Measurements from ENCODE around the gene ITGA11. TPM values are rescaled to one million over a fixed set of nuclear protein-coding genes. Genes with fewer than 3 reads are reported as not detected.

The ITGA11 gene
- total and polyA plus RNA-seq, 2 donors (not counting 1 experiment from before 2014, with no cell fraction given), result not detected

DNA sequence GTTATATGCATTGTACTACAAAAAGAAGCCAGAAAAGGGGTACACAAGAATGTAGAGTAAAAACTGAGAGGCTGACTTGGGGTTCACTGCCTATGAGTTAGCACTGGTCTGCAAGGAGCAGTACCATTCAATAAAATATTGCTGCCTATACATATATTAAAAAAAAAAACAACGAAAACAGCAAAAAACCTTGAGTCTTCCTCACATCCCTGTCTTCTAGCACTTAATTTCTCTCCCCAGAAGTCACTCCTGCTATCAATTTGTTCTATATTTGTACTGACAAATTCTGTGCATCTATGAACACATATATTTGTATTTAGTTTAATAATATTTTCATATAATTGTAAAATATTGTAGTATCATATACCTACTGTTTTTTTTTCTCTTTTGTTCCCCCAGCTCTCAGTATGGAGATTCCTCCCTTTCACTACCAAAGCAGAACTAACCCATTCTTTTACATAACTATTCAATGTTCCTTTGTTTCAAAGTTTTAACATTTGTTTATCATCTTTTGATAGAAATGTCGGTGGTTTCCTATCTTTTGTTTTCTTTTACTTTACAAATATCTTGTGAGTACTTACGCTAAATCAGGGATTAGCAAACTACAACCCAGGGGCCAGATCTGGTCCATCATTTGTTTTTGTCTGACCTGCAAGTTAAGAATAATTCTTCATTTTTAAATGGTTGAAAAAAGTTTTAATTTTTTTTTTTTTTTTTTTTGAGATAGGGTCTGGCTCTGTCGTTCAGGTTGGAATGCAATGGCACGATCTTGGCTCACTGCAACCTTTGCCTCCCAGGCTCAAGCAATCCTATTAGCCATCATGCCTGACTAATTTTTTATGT is 169.2 kb downstream of the ITGA11 start:
- H2AFZ ChIP-seq (ENCODE audit: insufficient read depth, low read depth, low read length, poor library complexity, severe bottlenecking), result no peak overlapping the region
- H3K9me3 Mint-ChIP-seq (ENCODE audit: insufficient read depth), result no peaks in the 10 kb centered on the region
- no peaks in the 10 kb centered on the region for H3K9me3 ChIP-seq (ENCODE audit: control extremely low read depth in 1 of 3, control insufficient read depth in 2 of 3, insufficient read depth in 1 of 3, low read length in 2 of 3)
- no peak overlapping the region for H3K4me3 ChIP-seq (ENCODE audit: control extremely low read depth in 1 of 5, extremely low read depth in 1 of 5, insufficient read depth in 1 of 5, low read depth in 2 of 5, low read length in 4 of 5)
- POLR2A ChIA-PET, result no interaction called here
- peaks cover 40% of the 10 kb centered on the region for H3K27me3 Mint-ChIP-seq
- no peaks in the 10 kb centered on the region for H3K36me3 ChIP-seq (replicated peaks in 1 of 2; ENCODE audit: control extremely low read depth in 1 of 2, control insufficient read depth in 1 of 2, extremely low read depth in 1 of 2, insufficient read depth in 2 of 2, low read length in 1 of 2)
- H3K4me2 ChIP-seq (replicated peaks; ENCODE audit: low read depth, low read length, poor library complexity, severe bottlenecking), result no peak overlapping the region
- H3K4me1 Mint-ChIP-seq, result no peaks in the 10 kb centered on the region
- DNase-seq (no peak), ATAC-seq (ENCODE audit: low read depth) (no peak)
- CTCF ChIA-PET, result interaction anchor here (0.8 kb wide), 1 partner anchor 10 kb away, joined by 3 read pairs; no protein-coding TSS in a partner anchor
- no peaks in the 10 kb centered on the region for H3K79me2 ChIP-seq (ENCODE audit: control insufficient read depth, insufficient read depth, low read length)
- peaks cover 0 to 16% (median 15%) of the 10 kb centered on the region in 4 experiments for H3K27me3 ChIP-seq (replicated peaks in 1 of 4; ENCODE audit: control extremely low read depth in 1 of 4, control insufficient read depth in 3 of 4, insufficient read depth in 4 of 4, low read length in 3 of 4)
- no peak overlapping the region for H3K9ac ChIP-seq (ENCODE audit: low read length)
- WGBS (ENCODE audit: insufficient coverage), result no CpG with 5 or more reads among the region's 5 CpGs
- H3K27ac Mint-ChIP-seq, result no peak overlapping the region
- no peak overlapping the region for H3K4me3 Mint-ChIP-seq
- intact Hi-C loops (cut with micrococcal nuclease), result no loop called here
- TF ChIP-seq, protein P1, sequence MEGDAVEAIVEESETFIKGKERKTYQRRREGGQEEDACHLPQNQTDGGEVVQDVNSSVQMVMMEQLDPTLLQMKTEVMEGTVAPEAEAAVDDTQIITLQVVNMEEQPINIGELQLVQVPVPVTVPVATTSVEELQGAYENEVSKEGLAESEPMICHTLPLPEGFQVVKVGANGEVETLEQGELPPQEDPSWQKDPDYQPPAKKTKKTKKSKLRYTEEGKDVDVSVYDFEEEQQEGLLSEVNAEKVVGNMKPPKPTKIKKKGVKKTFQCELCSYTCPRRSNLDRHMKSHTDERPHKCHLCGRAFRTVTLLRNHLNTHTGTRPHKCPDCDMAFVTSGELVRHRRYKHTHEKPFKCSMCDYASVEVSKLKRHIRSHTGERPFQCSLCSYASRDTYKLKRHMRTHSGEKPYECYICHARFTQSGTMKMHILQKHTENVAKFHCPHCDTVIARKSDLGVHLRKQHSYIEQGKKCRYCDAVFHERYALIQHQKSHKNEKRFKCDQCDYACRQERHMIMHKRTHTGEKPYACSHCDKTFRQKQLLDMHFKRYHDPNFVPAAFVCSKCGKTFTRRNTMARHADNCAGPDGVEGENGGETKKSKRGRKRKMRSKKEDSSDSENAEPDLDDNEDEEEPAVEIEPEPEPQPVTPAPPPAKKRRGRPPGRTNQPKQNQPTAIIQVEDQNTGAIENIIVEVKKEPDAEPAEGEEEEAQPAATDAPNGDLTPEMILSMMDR (IDR thresholded peaks at IDR 0.05), result no peak
- TF ChIP-seq EZH2 (IDR thresholded peaks at IDR 0.05; ENCODE audit: borderline replicate concordance, insufficient read depth, low read depth, low read length, poor library complexity, severe bottlenecking), result no peak
- no peaks in the 10 kb centered on the region for H4K20me1 ChIP-seq (ENCODE audit: control insufficient read depth, insufficient read depth, low read length, poor library complexity, severe bottlenecking)
- H3K27ac ChIP-seq (ENCODE audit: low read length in 2 of 2), result no peak overlapping the region
- no peaks in the 10 kb centered on the region for H3K4me1 ChIP-seq (ENCODE audit: control insufficient read depth in 2 of 2, insufficient read depth in 2 of 2, low read length in 2 of 2)

DNA sequence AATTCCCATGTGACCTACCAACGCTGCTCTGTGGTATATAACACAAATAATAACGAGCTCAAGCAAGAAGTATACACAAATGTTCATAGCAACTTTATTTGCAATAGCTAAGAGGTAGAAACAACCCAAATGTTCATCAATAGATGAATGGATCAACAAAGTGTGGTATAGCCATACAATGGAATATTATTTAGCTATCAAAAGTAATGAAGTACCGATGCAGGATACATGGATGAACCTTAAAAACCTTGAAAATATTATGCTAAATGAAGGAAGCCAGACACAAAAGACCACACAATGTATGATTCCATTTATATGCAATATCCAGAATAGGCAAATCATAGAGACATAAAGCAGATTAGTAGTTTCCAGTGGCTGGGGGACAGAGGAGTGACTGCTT is 170.0 kb downstream of the ITGA11 start:
- ChIA-PET POLR2A (no interaction called here), CTCF (interaction anchor here (0.8 kb wide), 1 partner anchor 9 kb away, joined by 3 read pairs; no protein-coding TSS in a partner anchor)
- no peak overlapping the region for H3K27ac Mint-ChIP-seq
- peaks cover 35% of the 10 kb centered on the region for H3K27me3 Mint-ChIP-seq
- Histone ChIP-seq H3K9me3 (ENCODE audit: control extremely low read depth in 1 of 3, control insufficient read depth in 2 of 3, insufficient read depth in 1 of 3, low read length in 2 of 3) (no peaks in the 10 kb centered on the region), H3K4me3 (ENCODE audit: control extremely low read depth in 1 of 5, extremely low read depth in 1 of 5, insufficient read depth in 1 of 5, low read depth in 2 of 5, low read length in 4 of 5) (no peak overlapping the region), H2AFZ (ENCODE audit: insufficient read depth, low read depth, low read length, poor library complexity, severe bottlenecking) (no peak overlapping the region), H3K4me1 (ENCODE audit: control insufficient read depth in 2 of 2, insufficient read depth in 2 of 2, low read length in 2 of 2) (peaks cover 3 to 6% of the 10 kb centered on the region in 2 donors), H3K27ac (ENCODE audit: low read length in 2 of 2) (no peak overlapping the region), H3K79me2 (ENCODE audit: control insufficient read depth, insufficient read depth, low read length) (no peaks in the 10 kb centered on the region), H3K27me3 (replicated peaks in 1 of 4; ENCODE audit: control extremely low read depth in 1 of 4, control insufficient read depth in 3 of 4, insufficient read depth in 4 of 4, low read length in 3 of 4) (peaks cover 0 to 15% (median 12%) of the 10 kb centered on the region in 4 experiments), H3K4me2 (replicated peaks; ENCODE audit: low read depth, low read length, poor library complexity, severe bottlenecking) (no peak overlapping the region), H4K20me1 (ENCODE audit: control insufficient read depth, insufficient read depth, low read length, poor library complexity, severe bottlenecking) (no peaks in the 10 kb centered on the region), H3K36me3 (replicated peaks in 1 of 2; ENCODE audit: control extremely low read depth in 1 of 2, control insufficient read depth in 1 of 2, extremely low read depth in 1 of 2, insufficient read depth in 2 of 2, low read length in 1 of 2) (no peaks in the 10 kb centered on the region), H3K9ac (ENCODE audit: low read length) (no peak overlapping the region)
- H3K4me3 Mint-ChIP-seq, result no peak overlapping the region
- H3K9me3 Mint-ChIP-seq (ENCODE audit: insufficient read depth), result no peaks in the 10 kb centered on the region
- intact Hi-C loops (cut with micrococcal nuclease), result no loop called here
- TF ChIP-seq, protein P1 (IDR thresholded peaks at IDR 0.05), result no peak
- no peak for TF ChIP-seq EZH2 (IDR thresholded peaks at IDR 0.05; ENCODE audit: borderline replicate concordance, insufficient read depth, low read depth, low read length, poor library complexity, severe bottlenecking)
- ATAC-seq (ENCODE audit: low read depth), result no peak
- WGBS (ENCODE audit: insufficient coverage), result no CpG with 5 or more reads among the region's 3 CpGs
- peaks cover 2% of the 10 kb centered on the region for H3K4me1 Mint-ChIP-seq
- no peak for DNase-seq
